DOHH2 (cell line): ENCODE measurements around the gene RC3H2.

Experiments used
- EZH2phosphoT487 ChIP-seq: fragments of 200-600 bp; sonication (generic); IDR thresholded peaks from 2 replicates; pipeline ENCODE4 v1.6.1; 2017; ENCODE audit warnings: borderline replicate concordance, mild to moderate bottlenecking, antibody characterized with exemption, low read length, moderate library complexity, mixed read lengths
- TF ChIP-seq, protein P1 (sequence below): fragments of 200-600 bp; sonication (generic); IDR thresholded peaks from one replicate; pipeline ENCODE4 v1.5.1; 2014; ENCODE audit warnings: antibody characterized with exemption, mild to moderate bottlenecking, low read depth, low read length; ENCODE audit not compliant: poor library complexity, severe bottlenecking

DNA sequence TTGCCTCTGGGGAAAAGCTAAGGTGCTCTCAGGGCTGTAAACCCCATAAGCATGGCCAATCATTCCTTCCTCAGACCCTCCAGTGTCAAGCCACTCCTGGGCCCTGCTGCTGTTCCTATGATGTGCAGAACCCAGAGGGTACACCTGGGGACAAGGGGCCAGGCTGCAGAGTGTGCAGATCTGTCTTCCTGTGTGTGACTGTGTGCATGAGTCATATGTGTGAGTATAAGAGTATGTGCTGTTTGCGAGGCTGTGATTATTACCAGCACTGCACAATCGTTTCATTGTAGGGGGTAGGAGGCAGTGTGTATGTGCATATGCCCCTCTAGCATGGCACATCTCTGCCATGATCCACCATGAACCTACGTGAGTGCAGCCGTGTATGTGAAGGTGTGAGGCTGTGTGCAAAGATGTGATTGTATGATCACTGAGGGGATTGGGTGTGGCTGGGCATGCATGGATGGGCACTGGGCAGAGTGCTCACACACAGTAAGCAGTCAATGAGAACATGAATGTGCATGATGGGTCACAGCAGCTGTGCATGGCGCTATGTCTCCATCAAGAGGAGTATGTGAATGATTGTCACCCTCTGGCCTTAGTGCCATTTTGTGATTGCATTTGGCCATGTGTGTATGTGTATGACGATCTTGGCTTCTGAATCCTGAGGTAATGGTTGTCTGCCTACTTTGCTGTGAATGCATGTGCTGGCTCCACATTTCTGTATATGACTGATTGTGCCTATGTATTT lies 107.7 kb downstream of the RC3H2 start:
- TF ChIP-seq, protein P1, sequence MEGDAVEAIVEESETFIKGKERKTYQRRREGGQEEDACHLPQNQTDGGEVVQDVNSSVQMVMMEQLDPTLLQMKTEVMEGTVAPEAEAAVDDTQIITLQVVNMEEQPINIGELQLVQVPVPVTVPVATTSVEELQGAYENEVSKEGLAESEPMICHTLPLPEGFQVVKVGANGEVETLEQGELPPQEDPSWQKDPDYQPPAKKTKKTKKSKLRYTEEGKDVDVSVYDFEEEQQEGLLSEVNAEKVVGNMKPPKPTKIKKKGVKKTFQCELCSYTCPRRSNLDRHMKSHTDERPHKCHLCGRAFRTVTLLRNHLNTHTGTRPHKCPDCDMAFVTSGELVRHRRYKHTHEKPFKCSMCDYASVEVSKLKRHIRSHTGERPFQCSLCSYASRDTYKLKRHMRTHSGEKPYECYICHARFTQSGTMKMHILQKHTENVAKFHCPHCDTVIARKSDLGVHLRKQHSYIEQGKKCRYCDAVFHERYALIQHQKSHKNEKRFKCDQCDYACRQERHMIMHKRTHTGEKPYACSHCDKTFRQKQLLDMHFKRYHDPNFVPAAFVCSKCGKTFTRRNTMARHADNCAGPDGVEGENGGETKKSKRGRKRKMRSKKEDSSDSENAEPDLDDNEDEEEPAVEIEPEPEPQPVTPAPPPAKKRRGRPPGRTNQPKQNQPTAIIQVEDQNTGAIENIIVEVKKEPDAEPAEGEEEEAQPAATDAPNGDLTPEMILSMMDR, result no peak
- no peak for TF ChIP-seq EZH2phosphoT487
